ENCODE data around the gene ZNF23.

The ZNF23 gene

GRCh38 chr16:71472931-71473330, 10.9 kb upstream of the ZNF23 start:
- TF ChIP-seq, protein P1, sequence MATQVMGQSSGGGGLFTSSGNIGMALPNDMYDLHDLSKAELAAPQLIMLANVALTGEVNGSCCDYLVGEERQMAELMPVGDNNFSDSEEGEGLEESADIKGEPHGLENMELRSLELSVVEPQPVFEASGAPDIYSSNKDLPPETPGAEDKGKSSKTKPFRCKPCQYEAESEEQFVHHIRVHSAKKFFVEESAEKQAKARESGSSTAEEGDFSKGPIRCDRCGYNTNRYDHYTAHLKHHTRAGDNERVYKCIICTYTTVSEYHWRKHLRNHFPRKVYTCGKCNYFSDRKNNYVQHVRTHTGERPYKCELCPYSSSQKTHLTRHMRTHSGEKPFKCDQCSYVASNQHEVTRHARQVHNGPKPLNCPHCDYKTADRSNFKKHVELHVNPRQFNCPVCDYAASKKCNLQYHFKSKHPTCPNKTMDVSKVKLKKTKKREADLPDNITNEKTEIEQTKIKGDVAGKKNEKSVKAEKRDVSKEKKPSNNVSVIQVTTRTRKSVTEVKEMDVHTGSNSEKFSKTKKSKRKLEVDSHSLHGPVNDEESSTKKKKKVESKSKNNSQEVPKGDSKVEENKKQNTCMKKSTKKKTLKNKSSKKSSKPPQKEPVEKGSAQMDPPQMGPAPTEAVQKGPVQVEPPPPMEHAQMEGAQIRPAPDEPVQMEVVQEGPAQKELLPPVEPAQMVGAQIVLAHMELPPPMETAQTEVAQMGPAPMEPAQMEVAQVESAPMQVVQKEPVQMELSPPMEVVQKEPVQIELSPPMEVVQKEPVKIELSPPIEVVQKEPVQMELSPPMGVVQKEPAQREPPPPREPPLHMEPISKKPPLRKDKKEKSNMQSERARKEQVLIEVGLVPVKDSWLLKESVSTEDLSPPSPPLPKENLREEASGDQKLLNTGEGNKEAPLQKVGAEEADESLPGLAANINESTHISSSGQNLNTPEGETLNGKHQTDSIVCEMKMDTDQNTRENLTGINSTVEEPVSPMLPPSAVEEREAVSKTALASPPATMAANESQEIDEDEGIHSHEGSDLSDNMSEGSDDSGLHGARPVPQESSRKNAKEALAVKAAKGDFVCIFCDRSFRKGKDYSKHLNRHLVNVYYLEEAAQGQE (IDR thresholded peaks at IDR 0.05; ENCODE audit: insufficient read depth in 1 of 2, low read depth in 2 of 2, low read length in 2 of 2), result no peak
- TF ChIP-seq TAF1 (IDR thresholded peaks at IDR 0.05; ENCODE audit: borderline replicate concordance, insufficient read depth, low read length) (no peak), FOXP2 (optimal IDR thresholded peaks at IDR 0.05; ENCODE audit: borderline replicate concordance, extremely low read depth, extremely low read length, insufficient read depth) (no peak), SIN3A (IDR thresholded peaks at IDR 0.05; ENCODE audit: borderline replicate concordance, insufficient read depth, low read length) (no peak), POLR2AphosphoS5 (IDR thresholded peaks at IDR 0.05; ENCODE audit: low read depth, low read length) (no peak)

- no peak for TF ChIP-seq FOXP2 (optimal IDR thresholded peaks at IDR 0.05; ENCODE audit: borderline replicate concordance, extremely low read depth, extremely low read length, insufficient read depth)
- TF ChIP-seq POLR2AphosphoS5 (IDR thresholded peaks at IDR 0.05; ENCODE audit: low read depth, low read length), result no peak
- no peak for TF ChIP-seq TAF1 (IDR thresholded peaks at IDR 0.05; ENCODE audit: borderline replicate concordance, insufficient read depth, low read length)
- TF ChIP-seq, protein P1 (IDR thresholded peaks at IDR 0.05; ENCODE audit: insufficient read depth in 1 of 2, low read depth in 2 of 2, low read length in 2 of 2), result no peak
- no peak for TF ChIP-seq SIN3A (IDR thresholded peaks at IDR 0.05; ENCODE audit: borderline replicate concordance, insufficient read depth, low read length)
Measured at GRCh38 chr16:71472051-71472450, 10.0 kb upstream of the ZNF23 start.

DNA sequence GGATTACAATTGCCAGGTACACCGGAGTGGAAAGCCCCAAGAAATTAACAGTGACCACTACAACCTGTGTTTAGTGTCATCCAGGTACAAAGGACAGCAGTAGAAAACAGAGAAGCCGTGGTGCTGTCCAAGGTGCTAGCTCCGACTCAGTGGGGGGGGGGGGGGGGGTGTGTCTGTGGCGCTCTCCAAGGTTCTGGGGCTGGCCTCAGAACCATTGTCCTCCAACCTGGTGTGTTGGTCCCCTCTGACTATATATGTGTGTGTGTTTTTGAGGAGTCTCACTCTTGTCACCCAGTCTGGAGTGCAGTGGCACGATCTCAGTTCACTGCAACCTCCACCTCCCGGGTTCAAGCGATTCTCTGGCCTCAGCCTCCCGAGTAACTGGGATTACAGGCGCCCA, 5.8 kb upstream of the ZNF23 start:
- TF ChIP-seq, protein P1 (IDR thresholded peaks at IDR 0.05; ENCODE audit: insufficient read depth in 1 of 2, low read depth in 2 of 2, low read length in 2 of 2), result peak; percentile 92 to 99
- TF ChIP-seq TAF1 (IDR thresholded peaks at IDR 0.05; ENCODE audit: borderline replicate concordance, insufficient read depth, low read length) (no peak), POLR2AphosphoS5 (IDR thresholded peaks at IDR 0.05; ENCODE audit: low read depth, low read length) (no peak), FOXP2 (optimal IDR thresholded peaks at IDR 0.05; ENCODE audit: borderline replicate concordance, extremely low read depth, extremely low read length, insufficient read depth) (no peak), SIN3A (IDR thresholded peaks at IDR 0.05; ENCODE audit: borderline replicate concordance, insufficient read depth, low read length) (peak; percentile 96; the same call in 1 of the 2 replicates)

DNA sequence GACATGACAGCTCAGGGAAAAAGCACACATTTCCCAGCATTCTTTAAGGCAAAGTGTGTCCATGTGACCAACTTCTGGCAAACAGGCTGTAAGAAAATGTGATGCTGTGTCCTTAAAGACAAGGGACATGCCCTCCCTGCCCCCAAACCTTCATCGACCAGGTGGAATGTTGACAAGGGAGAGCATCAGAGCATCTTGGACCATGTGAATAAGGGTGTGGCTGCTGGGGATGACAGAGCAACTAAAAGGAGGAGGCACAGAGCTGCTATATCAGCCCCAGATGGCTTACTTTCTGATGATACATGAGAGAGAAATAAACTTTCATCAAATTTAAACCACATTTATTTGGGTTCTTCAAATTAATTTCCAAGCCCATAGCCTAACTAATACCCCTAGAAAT, 2.2 kb upstream of the ZNF23 start:
- TF ChIP-seq POLR2AphosphoS5 (IDR thresholded peaks at IDR 0.05; ENCODE audit: low read depth, low read length) (no peak), SIN3A (IDR thresholded peaks at IDR 0.05; ENCODE audit: borderline replicate concordance, insufficient read depth, low read length) (no peak), TAF1 (IDR thresholded peaks at IDR 0.05; ENCODE audit: borderline replicate concordance, insufficient read depth, low read length) (no peak), FOXP2 (optimal IDR thresholded peaks at IDR 0.05; ENCODE audit: borderline replicate concordance, extremely low read depth, extremely low read length, insufficient read depth) (no peak)
- TF ChIP-seq, protein P1 (IDR thresholded peaks at IDR 0.05; ENCODE audit: insufficient read depth in 1 of 2, low read depth in 2 of 2, low read length in 2 of 2), result no peak

DNA sequence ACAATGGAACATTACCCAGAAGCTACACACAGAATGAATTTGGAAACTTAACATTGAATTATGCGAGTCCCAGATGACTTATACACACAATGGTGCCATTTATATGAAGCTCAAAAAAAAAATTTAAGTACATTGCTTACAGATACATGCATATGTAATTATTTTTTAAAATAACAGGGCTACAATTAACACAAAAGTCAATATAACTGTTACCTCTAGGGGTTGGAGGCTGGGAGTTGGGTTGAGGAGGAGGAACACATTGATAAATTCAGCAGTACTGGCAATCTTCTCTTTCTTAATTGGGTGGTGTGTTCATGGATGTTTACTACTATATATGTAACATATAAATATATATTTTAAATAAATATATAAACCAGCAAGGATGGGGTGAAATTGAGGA, 1.1 kb downstream of the ZNF23 start:
- TF ChIP-seq FOXP2 (optimal IDR thresholded peaks at IDR 0.05; ENCODE audit: borderline replicate concordance, extremely low read depth, extremely low read length, insufficient read depth) (no peak), POLR2AphosphoS5 (IDR thresholded peaks at IDR 0.05; ENCODE audit: low read depth, low read length) (no peak)
- TF ChIP-seq, protein P1 (IDR thresholded peaks at IDR 0.05; ENCODE audit: insufficient read depth in 1 of 2, low read depth in 2 of 2, low read length in 2 of 2), result no peak
